Testis (tissue), 3 donors: Measurements from ENCODE around the gene OTOF. TPM values are rescaled to one million over a fixed set of nuclear protein-coding genes. Genes with fewer than 3 reads are reported as not detected.

Experiments used
- DNase-seq: peaks from one replicate; pipeline ENCODE4 v3.0.0-alpha.2; 2019
- H3K27ac ChIP-seq, 2 donors: fragments of 200-600 bp; sonication (generic); one replicate each; pipeline ENCODE4 v1.5.1; 2019
- H3K27me3 ChIP-seq: fragments of 200-600 bp; sonication (generic); one replicate; pipeline ENCODE4 v1.5.1; 2019
- H3K36me3 ChIP-seq: fragments of 200-600 bp; sonication (generic); one replicate; pipeline ENCODE4 v1.5.1; 2017; ENCODE audit warnings: low read depth; ENCODE audit errors: missing control alignments
- H3K4me1 ChIP-seq: fragments of 200-600 bp; sonication (generic); one replicate; pipeline ENCODE4 v1.5.1; 2019
- H3K4me3 ChIP-seq, 2 donors: fragments of 200-600 bp; sonication (generic); one replicate each; pipeline ENCODE4 v1.5.1; 2017 to 2019
- H3K9me3 ChIP-seq: fragments of 200-600 bp; sonication (generic); one replicate; pipeline ENCODE4 v1.5.1; 2017
- CTCF ChIP-seq, 3 experiments: fragments of 450-650 bp in 2 of 3; fragments of 200-600 bp in 1 of 3; sonication (generic) in 1 of 3; IDR thresholded peaks; one replicate each; pipeline ENCODE4 v1.5.1; 2016 to 2019; ENCODE audit warnings: antibody characterized with exemption in 3 of 3, mild to moderate bottlenecking in 2 of 3, moderate library complexity in 1 of 3
- POLR2A ChIP-seq: fragments of 450-650 bp; IDR thresholded peaks from one replicate; pipeline ENCODE4 v1.6.1; 2017; ENCODE audit warnings: antibody characterized with exemption, mild to moderate bottlenecking, moderate library complexity
- WGBS, 2 donors: methylation state at CpG; one replicate each; pipeline ENCODE4 v1.1.5; 2018; 5-methylcytosine and 5-hydroxymethylcytosine counted together
- intact Hi-C: fragments of 100-400 bp; cut with DNase I; formaldehyde crosslinking; loops from one replicate; pipeline ENCODE4 v1.15.1; 2023; ENCODE audit warnings: low total_unique reads
- polyA plus RNA-seq: library from polyadenylated mRNA; stranded (reverse); fragments of 350-450 nt; fragmentation: Illumina TruSeq; extraction: RNeasy Lipid Tissue Mini Kit (QIAGEN cat#74804); gene quantifications from one replicate; pipeline ENCODE4 v1.2.3, GENCODE V29; 2014; ENCODE audit warnings: low read depth, low replicate concordance; ENCODE audit not compliant: insufficient read depth
- total RNA-seq, 2 donors: library from RNA; depleted of rRNA; stranded (reverse); fragments of >200 nt; gene quantifications; one replicate each; pipeline ENCODE4 v1.2.3, GENCODE V29; 2016

Gene OTOF
- total and polyA plus RNA-seq, 3 donors from 2014 or later = 1.6 to 2.2 (median 1.7) TPM

GRCh38 chr2:26459991-26460612 lies 17.8 kb downstream of the OTOF start:
- no peak overlapping the region for H3K27ac ChIP-seq
- no peak overlapping the region for H3K4me3 ChIP-seq
- no peaks in the 10 kb centered on the region for H3K4me1 ChIP-seq
- DNase-seq = no peak
- intact Hi-C loops = no loop called here
- 89% methylated on average over 12 to 15 of the region's 15 CpGs for WGBS, 2 donors
- no peak for TF ChIP-seq POLR2A
- TF ChIP-seq CTCF (IDR thresholded peaks at IDR 0.05) = no peak
- H3K9me3 ChIP-seq = no peaks in the 10 kb centered on the region
- no peaks in the 10 kb centered on the region for H3K27me3 ChIP-seq
- no peaks in the 10 kb centered on the region for H3K36me3 ChIP-seq

- intact Hi-C loops = no loop called here
- TF ChIP-seq CTCF (IDR thresholded peaks at IDR 0.05) (no peak), POLR2A (no peak)
- no peaks in the 10 kb centered on the region for H3K9me3 ChIP-seq
- no peak for DNase-seq
- H3K36me3 ChIP-seq = no peaks in the 10 kb centered on the region
- H3K27ac ChIP-seq = no peak overlapping the region
- H3K4me1 ChIP-seq = no peaks in the 10 kb centered on the region
- H3K27me3 ChIP-seq = no peaks in the 10 kb centered on the region
- no peak overlapping the region for H3K4me3 ChIP-seq
- WGBS, 2 donors = 90 to 93% methylated on average over 14 of the region's 14 CpGs
These were observed 19.4 kb downstream of the OTOF start for GRCh38 chr2:26458365-26459042.

- DNase-seq = peak; percentile 11
- Histone ChIP-seq H3K9me3 (no peaks in the 10 kb centered on the region), H3K36me3 (no peaks in the 10 kb centered on the region), H3K4me1 (no peaks in the 10 kb centered on the region), H3K27ac (no peak overlapping the region), H3K4me3 (no peak overlapping the region), H3K27me3 (no peaks in the 10 kb centered on the region)
- TF ChIP-seq CTCF (IDR thresholded peaks at IDR 0.05) (no peak), POLR2A (no peak)
- intact Hi-C loops = no loop called here
- 87 to 94% methylated on average over 15 to 19 of the region's 19 CpGs for WGBS, 2 donors
These were observed 20.1 kb downstream of the OTOF start for GRCh38 chr2:26457695-26458364.

- Histone ChIP-seq H3K9me3 (no peaks in the 10 kb centered on the region), H3K27ac (no peak overlapping the region), H3K4me1 (no peaks in the 10 kb centered on the region), H3K4me3 (no peak overlapping the region), H3K27me3 (no peaks in the 10 kb centered on the region), H3K36me3 (no peaks in the 10 kb centered on the region)
- intact Hi-C loops = no loop called here
- TF ChIP-seq POLR2A (no peak), CTCF (IDR thresholded peaks at IDR 0.05) (no peak)
- peak; percentile 12 for DNase-seq
- WGBS, 2 donors = 77 to 82% methylated on average over 5 to 11 of the region's 11 CpGs
These were observed 20.7 kb downstream of the OTOF start for GRCh38 chr2:26457251-26457666.
